ENCODE results near the gene SRGAP1.

- TF ChIP-seq, protein P1, sequence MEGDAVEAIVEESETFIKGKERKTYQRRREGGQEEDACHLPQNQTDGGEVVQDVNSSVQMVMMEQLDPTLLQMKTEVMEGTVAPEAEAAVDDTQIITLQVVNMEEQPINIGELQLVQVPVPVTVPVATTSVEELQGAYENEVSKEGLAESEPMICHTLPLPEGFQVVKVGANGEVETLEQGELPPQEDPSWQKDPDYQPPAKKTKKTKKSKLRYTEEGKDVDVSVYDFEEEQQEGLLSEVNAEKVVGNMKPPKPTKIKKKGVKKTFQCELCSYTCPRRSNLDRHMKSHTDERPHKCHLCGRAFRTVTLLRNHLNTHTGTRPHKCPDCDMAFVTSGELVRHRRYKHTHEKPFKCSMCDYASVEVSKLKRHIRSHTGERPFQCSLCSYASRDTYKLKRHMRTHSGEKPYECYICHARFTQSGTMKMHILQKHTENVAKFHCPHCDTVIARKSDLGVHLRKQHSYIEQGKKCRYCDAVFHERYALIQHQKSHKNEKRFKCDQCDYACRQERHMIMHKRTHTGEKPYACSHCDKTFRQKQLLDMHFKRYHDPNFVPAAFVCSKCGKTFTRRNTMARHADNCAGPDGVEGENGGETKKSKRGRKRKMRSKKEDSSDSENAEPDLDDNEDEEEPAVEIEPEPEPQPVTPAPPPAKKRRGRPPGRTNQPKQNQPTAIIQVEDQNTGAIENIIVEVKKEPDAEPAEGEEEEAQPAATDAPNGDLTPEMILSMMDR (IDR thresholded peaks at IDR 0.05): no peak
- TF ChIP-seq POLR2A (IDR thresholded peaks at IDR 0.05): no peak
- TF ChIP-seq EP300 (IDR thresholded peaks at IDR 0.05): no peak
Observed at GRCh38 chr12:64059685-64060084, 215.2 kb downstream of the SRGAP1 start.
